Heart right ventricle (tissue), 16 donors: Measurements from ENCODE around the gene PDLIM5. TPM values are rescaled to one million over a fixed set of nuclear protein-coding genes. Genes with fewer than 3 reads are reported as not detected.
A peak's percentile ranks its signal among the peaks of the same experiment; 100 is the strongest.

ENCODE experiments used
- ATAC-seq, 8 donors: fragments of 200-7000 bp; cut with Tn5 transposase; one replicate each; pipeline ENCODE4 v1.9.1; 2020; ENCODE audit warnings: mild to moderate bottlenecking in 8 of 8, moderate library complexity in 8 of 8, moderate number of reproducible peaks in 1 of 8
- DNase-seq, 2 donors: peaks; one replicate each; pipeline ENCODE4 v3.0.0-alpha.2; 2020
- H3K27ac ChIP-seq, 10 donors: fragments of 200-600 bp; sonication (generic) in 2 of 10; one replicate each; pipeline versions ENCODE4 v1.5.0 to v1.8.0; 2020 to 2022; ENCODE audit warnings: mild to moderate bottlenecking in 3 of 10
- H3K27me3 ChIP-seq, 7 donors: fragments of 200-600 bp; one replicate each; pipeline ENCODE4 v1.8.0; 2021 to 2022; ENCODE audit warnings: mild to moderate bottlenecking in 2 of 7
- H3K36me3 ChIP-seq, 9 donors: fragments of 200-600 bp; sonication (generic) in 1 of 9; one replicate each; pipeline versions ENCODE4 v1.5.0 to v1.8.0; 2020 to 2022; ENCODE audit warnings: mild to moderate bottlenecking in 2 of 9
- H3K4me1 ChIP-seq, 9 donors: fragments of 200-600 bp; sonication (generic) in 1 of 9; one replicate each; pipeline versions ENCODE4 v1.5.0 to v1.8.0; 2020 to 2022; ENCODE audit warnings: mild to moderate bottlenecking in 4 of 9
- H3K4me3 ChIP-seq, 10 donors: fragments of 200-600 bp; sonication (generic) in 2 of 10; one replicate each; pipeline versions ENCODE4 v1.5.0 to v1.8.0; 2020 to 2022; ENCODE audit warnings: mild to moderate bottlenecking in 7 of 10, moderate library complexity in 2 of 10
- H3K9me3 ChIP-seq, 11 donors: fragments of 200-600 bp in 10 of 11; sonication (generic) in 2 of 11; one replicate each; pipeline versions ENCODE4 v1.5.0 to v1.8.0; 2013 to 2022; ENCODE audit warnings: mild to moderate bottlenecking in 2 of 11, control low read depth in 1 of 11, moderate library complexity in 1 of 11
- CTCF ChIP-seq, 9 donors: fragments of 200-600 bp; sonication (generic) in 2 of 9; IDR thresholded peaks; one replicate each; pipeline versions ENCODE4 v1.5.0 to v1.8.0; 2021 to 2022; ENCODE audit warnings: antibody characterized with exemption in 9 of 9, mild to moderate bottlenecking in 5 of 9, moderate library complexity in 1 of 9
- WGBS, 2 donors: extraction: QIAGEN DNeasy Blood & Tissue Kit; methylation state at CpG; one replicate each; pipeline ENCODE4 v1.1.7; 2013; ENCODE audit warnings: inconsistent platforms in 1 of 2; 5-methylcytosine and 5-hydroxymethylcytosine counted together
- intact Hi-C, 10 donors: fragments of 100-400 bp; cut with DNase I; formaldehyde crosslinking; loops; one replicate each; pipeline versions ENCODE4 v1.11.1 to v1.14.2; 2022
- polyA plus RNA-seq, 2 donors: library from polyadenylated mRNA; stranded (reverse); fragments of 200-250 nt; gene quantifications; one replicate each; pipeline ENCODE4 v1.2.3, GENCODE V29; 2013
- total RNA-seq, 10 donors: library from RNA; stranded (reverse); fragmentation: NEBNext Ultra II Directional in 3 of 10; extraction: Animal tissue kit (Norgen Biotek cat#: 25700) in 3 of 10; gene quantifications; one replicate each; pipeline versions ENCODE4 v1.2.1 to v1.2.4, GENCODE V29; 2021 to 2023
- donor health status: Arrhythmogenic right ventricular cardiomyopathy.
- donor health status: ischemic (EF 13 %, LVEDD 7.1; RV severe dilation, severe dysfunction).
- donor health status: healthy with polysubstance abuse.
- donor health status: DM: no; HTN: yes; CAD: no.
- donor health status: DM: no; HTN: no; CAD: no.
- donor health status: ischemic (EF 25% LVEDD 6.9; RV normal size, moderate dysfunction).
- donor health status: ischemic (EF 25% LVEDD 5.7; RV mildly dilated, moderate dysfunction).
- donor health status: healthy.
- donor health status: DM: yes; HTN: yes; CAD: no.
- donor health status: Ischemic cardiomyopathy.
- donor health status: ischemic (EF 35%, LVEDD 5.7; RV mildly dilated, moderate dysfunction).
- donor health status: nonischemic (EF 11% LVEDD 7.7; RV severe dilation, severe dysfunction).
- donor health status: DM: yes; HTN: yes; CAD: no.
- donor health status: PGD.
- donor health status: ischemic (EF 29% LVEDD 5.4; RV normal size, mild dysfunction).
- donor health status: nonischemic (EF 23%, LVEDD 6.1; RV moderate dilation, normal function).

PDLIM5 gene
- total and polyA plus RNA-seq, 12 donors = 221 to 1,549 (median 1,269) TPM

GRCh38 chr4:94488670-94489069 is 36.9 kb downstream of the PDLIM5 start:
- TF ChIP-seq CTCF (IDR thresholded peaks at IDR 0.05) = no peak
- Histone ChIP-seq H3K36me3 (peaks cover 0 to 5% (median 0%) of the 10 kb centered on the region in 9 donors), H3K27me3 (no peaks in the 10 kb centered on the region), H3K4me1 (peaks cover 0 to 100% (median 57%) of the 10 kb centered on the region in 9 donors), H3K27ac (peak overlapping the region in 6 of 10 donors; percentile 27 to 50 (median 38)), H3K9me3 (no peaks in the 10 kb centered on the region), H3K4me3 (no peak overlapping the region)
- ATAC-seq = peak in 6 of 8 donors; percentile 10 to 41 (median 28)
- no peak for DNase-seq
- intact Hi-C loops = no loop called here
- WGBS, 2 donors = 49 to 61% methylated on average over 4 of the region's 4 CpGs

GRCh38 chr4:94489098-94489497 is 37.4 kb downstream of the PDLIM5 start:
- intact Hi-C loops = no loop called here
- peaks cover 0 to 9% (median 0%) of the 10 kb centered on the region in 9 donors for H3K36me3 ChIP-seq
- peak overlapping the region in 6 of 10 donors; percentile 27 to 50 (median 38) for H3K27ac ChIP-seq
- no peak for DNase-seq
- H3K4me1 ChIP-seq = peaks cover 0 to 100% (median 57%) of the 10 kb centered on the region in 9 donors
- no peak overlapping the region for H3K4me3 ChIP-seq
- WGBS, 2 donors = 61 to 67% methylated on average over 3 of the region's 3 CpGs
- H3K27me3 ChIP-seq = no peaks in the 10 kb centered on the region
- ATAC-seq = peak in 6 of 8 donors; percentile 16 to 65 (median 30)
- TF ChIP-seq CTCF (IDR thresholded peaks at IDR 0.05) = no peak
- H3K9me3 ChIP-seq = no peaks in the 10 kb centered on the region

GRCh38 chr4:94490437-94490836 is 38.7 kb downstream of the PDLIM5 start:
- WGBS, 2 donors = 84 to 85% methylated on average over 1 of the region's 1 CpG
- H3K27me3 ChIP-seq = no peaks in the 10 kb centered on the region
- H3K9me3 ChIP-seq = no peaks in the 10 kb centered on the region
- peaks cover 0 to 89% (median 54%) of the 10 kb centered on the region in 9 donors for H3K4me1 ChIP-seq
- DNase-seq (no peak), ATAC-seq (no peak)
- H3K36me3 ChIP-seq = peaks cover 0 to 9% (median 0%) of the 10 kb centered on the region in 9 donors
- peak overlapping the region in 3 of 10 donors; percentile 1 to 26 (median 21) for H3K27ac ChIP-seq
- no peak overlapping the region for H3K4me3 ChIP-seq
- intact Hi-C loops = no loop called here
- TF ChIP-seq CTCF (IDR thresholded peaks at IDR 0.05) = no peak

- WGBS, 2 donors = 39 to 40% methylated on average over 2 of the region's 2 CpGs
- Histone ChIP-seq H3K36me3 (peaks cover 0 to 11% (median 0%) of the 10 kb centered on the region in 9 donors), H3K27me3 (no peaks in the 10 kb centered on the region), H3K27ac (peak overlapping the region in 4 of 10 donors; percentile 1 to 26 (median 15)), H3K4me3 (no peak overlapping the region), H3K9me3 (no peaks in the 10 kb centered on the region), H3K4me1 (peaks cover 0 to 89% (median 53%) of the 10 kb centered on the region in 9 donors)
- intact Hi-C loops = no loop called here
- TF ChIP-seq CTCF (IDR thresholded peaks at IDR 0.05) = no peak
- ATAC-seq (no peak), DNase-seq (no peak)
These were observed 39.6 kb downstream of the PDLIM5 start for GRCh38 chr4:94491322-94491721.
